T47D (cell line): ENCODE data around the gene EVI5.
"Not testable (repeated sequence)": the region's sequence is repeated elsewhere in the genome, so short reads cannot be mapped to it uniquely, and the experiment has no call there.

Experiments used
- DNase-seq, 2 experiments: peaks; one replicate each; pipeline versions ENCODE4 v3.0.0 to v3.0.0-alpha.2; 2011 to 2012; ENCODE audit warnings: low read depth in 1 of 2, low spot score in 1 of 2
- JUND ChIP-seq: IDR thresholded peaks from 2 replicates; pipeline ENCODE4 v1.6.1; 2012; ENCODE audit warnings: low read depth
- in situ Hi-C: cut with HindIII; loops from 2 replicates; pipeline ENCODE4 v1.10.0; 2016; ENCODE audit warnings: low sequenced_read_pairs, low pct_unique_long_range_greater_than_20kb

The EVI5 gene

GRCh38 chr1:92544756-92545165 is 240.1 kb downstream of the EVI5 start:
- DNase-seq = no peak
- in situ Hi-C loops = no loop called here
- no peak for TF ChIP-seq JUND

- in situ Hi-C loops = no loop called here
- no peak for TF ChIP-seq JUND
- DNase-seq = no peak
Observed at GRCh38 chr1:92543131-92544055, 241.5 kb downstream of the EVI5 start.

GRCh38 chr1:92538413-92539061 is 246.4 kb downstream of the EVI5 start:
- in situ Hi-C loops = no loop called here
- no peak for TF ChIP-seq JUND
- DNase-seq = no peak

GRCh38 chr1:92538048-92538412 is 246.9 kb downstream of the EVI5 start:
- no peak for DNase-seq
- in situ Hi-C loops = no loop called here
- no peak for TF ChIP-seq JUND

GRCh38 chr1:92536980-92537884 is 247.7 kb downstream of the EVI5 start:
- in situ Hi-C loops = no loop called here
- DNase-seq = no peak

GRCh38 chr1:92536211-92536979 is 248.5 kb downstream of the EVI5 start:
- in situ Hi-C loops = no loop called here
- DNase-seq = no peak
- TF ChIP-seq JUND = no peak

More at GRCh38 chr1:92536980-92537884, 247.7 kb downstream of the EVI5 start:
- no peak for TF ChIP-seq JUND

- DNase-seq, in situ Hi-C loops: not testable (repeated sequence)
Observed at GRCh38 chr1:92532371-92532770, 252.5 kb downstream of the EVI5 start.

GRCh38 chr1:92531939-92532338 is 253.0 kb downstream of the EVI5 start:
- DNase-seq, in situ Hi-C loops: not testable (repeated sequence)

GRCh38 chr1:92527670-92528069 is 257.2 kb downstream of the EVI5 start:
- no peak for DNase-seq
- no peak for TF ChIP-seq JUND
- in situ Hi-C loops = no loop called here

- not testable (repeated sequence) for DNase-seq
Observed at GRCh38 chr1:92524944-92525590, 259.8 kb downstream of the EVI5 start.

GRCh38 chr1:92519043-92519442 is 265.9 kb downstream of the EVI5 start:
- DNase-seq = no peak
- in situ Hi-C loops = no loop called here
- no peak for TF ChIP-seq JUND

More at GRCh38 chr1:92524944-92525590, 259.8 kb downstream of the EVI5 start:
- in situ Hi-C loops = not testable (repeated sequence)
